ENCODE measurements around the gene VSX1.

VSX1 gene

GRCh38 chr20:25125636-25126035 lies 43.7 kb upstream of the VSX1 start:
- no peak overlapping the region for H3K4me3 ChIP-seq (ENCODE audit: low read depth, low read length)
- TF ChIP-seq CTCF (IDR thresholded peaks at IDR 0.05; ENCODE audit: borderline replicate concordance, insufficient read depth, low read depth, low read length): no peak

GRCh38 chr20:25120920-25121319 lies 39.0 kb upstream of the VSX1 start:
- H3K4me3 ChIP-seq (ENCODE audit: low read depth, low read length): no peak overlapping the region
- TF ChIP-seq CTCF (IDR thresholded peaks at IDR 0.05; ENCODE audit: borderline replicate concordance, insufficient read depth, low read depth, low read length): no peak

GRCh38 chr20:25120457-25120856 lies 38.5 kb upstream of the VSX1 start:
- TF ChIP-seq CTCF (IDR thresholded peaks at IDR 0.05; ENCODE audit: borderline replicate concordance, insufficient read depth, low read depth, low read length): no peak
- no peak overlapping the region for H3K4me3 ChIP-seq (ENCODE audit: low read depth, low read length)

GRCh38 chr20:25118529-25118928 lies 36.6 kb upstream of the VSX1 start:
- no peak for TF ChIP-seq CTCF (IDR thresholded peaks at IDR 0.05; ENCODE audit: borderline replicate concordance, insufficient read depth, low read depth, low read length)
- H3K4me3 ChIP-seq (ENCODE audit: low read depth, low read length): no peak overlapping the region

- no peak for TF ChIP-seq CTCF (IDR thresholded peaks at IDR 0.05; ENCODE audit: borderline replicate concordance, insufficient read depth, low read depth, low read length)
- no peak overlapping the region for H3K4me3 ChIP-seq (ENCODE audit: low read depth, low read length)
Measured at GRCh38 chr20:25117990-25118389, 36.0 kb upstream of the VSX1 start.

GRCh38 chr20:25116739-25117458 lies 35.0 kb upstream of the VSX1 start:
- no peak overlapping the region for H3K4me3 ChIP-seq (ENCODE audit: low read depth, low read length)
- TF ChIP-seq CTCF (IDR thresholded peaks at IDR 0.05; ENCODE audit: borderline replicate concordance, insufficient read depth, low read depth, low read length): no peak

DNA sequence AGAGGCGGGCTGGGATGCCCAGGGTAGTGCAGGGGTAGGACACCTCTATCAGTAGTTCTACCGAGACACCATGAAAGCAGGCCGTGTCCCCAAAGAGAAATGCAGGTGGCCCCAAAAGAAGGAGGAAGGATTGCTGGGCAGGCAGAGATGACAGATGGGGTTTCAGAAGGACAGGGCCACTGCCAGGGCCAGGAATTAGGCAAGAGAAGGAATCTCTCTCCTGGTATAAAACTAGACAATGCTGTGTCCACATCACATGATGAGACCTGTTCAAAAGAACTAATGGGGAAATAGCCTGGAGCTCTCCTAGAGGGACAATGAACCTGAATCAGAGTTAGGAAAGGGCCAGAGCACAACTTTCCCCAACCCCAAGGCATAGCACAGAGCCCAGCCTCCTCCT lies 21.6 kb upstream of the VSX1 start:
- no peak for TF ChIP-seq CTCF (IDR thresholded peaks at IDR 0.05; ENCODE audit: borderline replicate concordance, insufficient read depth, low read depth, low read length)
- H3K4me3 ChIP-seq (ENCODE audit: low read depth, low read length): no peak overlapping the region
